K562 (cell line): ENCODE data around the gene CSNK1D. TPM values are rescaled to one million over a fixed set of nuclear protein-coding genes. Genes with fewer than 3 reads are reported as not detected.

Experiments
- CCAR2 ChIP-seq: fragments of 200-400 bp; formaldehyde crosslinking; IDR thresholded peaks from 2 replicates; pipeline ENCODE4 v1.6.1; 2017; ENCODE audit warnings: mild to moderate bottlenecking, low read depth, low read length
- CCNT2 ChIP-seq: IDR thresholded peaks from 2 replicates; pipeline ENCODE4 v1.6.1; 2011; ENCODE audit warnings: borderline replicate concordance, low read depth, mild to moderate bottlenecking, moderate library complexity, mixed read lengths, low read length; ENCODE audit not compliant: insufficient read length; ENCODE audit errors: extremely low read depth
- GTF2F1 ChIP-seq: IDR thresholded peaks from 2 replicates; pipeline ENCODE4 v1.6.1; 2011; ENCODE audit warnings: low read depth, low read length, improper control_type of control experiment
- KDM1A ChIP-seq, 2 experiments: fragments of 450-650 bp; IDR thresholded peaks; 2 replicates each; pipeline ENCODE4 v1.6.1; 2016; ENCODE audit warnings: mild to moderate bottlenecking in 2 of 2
- MGA ChIP-seq: fragments of 450-650 bp; IDR thresholded peaks from 2 replicates; pipeline ENCODE4 v1.6.1; 2016; ENCODE audit warnings: mild to moderate bottlenecking, moderate library complexity
- NKRF ChIP-seq: fragments of 450-650 bp; IDR thresholded peaks from 2 replicates; pipeline ENCODE4 v1.6.1; 2016; ENCODE audit warnings: borderline replicate concordance
- NR4A1 ChIP-seq, 2 experiments: fragments of 250-450 bp in 1 of 2; fragments of 450-650 bp in 1 of 2; sonication (Bioruptor Pico) in 1 of 2; IDR thresholded peaks; 2 replicates each; pipeline versions ENCODE4 v1.4.0 to v1.6.1; 2016 to 2020; ENCODE audit warnings: mild to moderate bottlenecking in 2 of 2, missing compliant biosample characterization in 1 of 2, missing genetic modification characterization in 1 of 2, moderate library complexity in 1 of 2
- POLR2G ChIP-seq: fragments of 200-400 bp; formaldehyde crosslinking; IDR thresholded peaks from 2 replicates; pipeline ENCODE4 v1.6.1; 2017; ENCODE audit warnings: low read depth, mild to moderate bottlenecking, antibody characterized with exemption, low read length, moderate library complexity
- RFX7 ChIP-seq: fragments of 250-450 bp; sonication (Bioruptor Pico); IDR thresholded peaks from 2 replicates; pipeline ENCODE4 v1.5.1; 2021; ENCODE audit warnings: mild to moderate bottlenecking
- SMAD4 ChIP-seq: fragments of 250-450 bp; sonication (Bioruptor Pico); conservative IDR thresholded peaks from 2 replicates; pipeline ENCODE4 v1.8.0; 2021; ENCODE audit warnings: inconsistent platforms, mild to moderate bottlenecking, moderate library complexity
- ZNF124 ChIP-seq: sonication (generic); formaldehyde crosslinking; IDR thresholded peaks from 2 replicates; pipeline ENCODE4 v1.8.1; 2022; ENCODE audit warnings: missing genetic modification reagents
- ZNF263 ChIP-seq: sonication (generic); formaldehyde crosslinking; IDR thresholded peaks from 2 replicates; pipeline ENCODE4 v1.8.0; 2022; ENCODE audit warnings: mild to moderate bottlenecking, missing genetic modification reagents, borderline replicate concordance
- ZNF551 ChIP-seq: fragments of 250-450 bp; sonication (Bioruptor Pico); IDR thresholded peaks from 2 replicates; pipeline ENCODE4 v1.5.0; 2021; ENCODE audit warnings: mild to moderate bottlenecking, moderate library complexity
- polyA plus RNA-seq, 8 experiments: library from polyadenylated mRNA; depleted of rRNA in 4 of 8; stranded (reverse) in 5 of 8; unstranded in 3 of 8; fragments of >200 nt; fragmentation: Nextera tagmentation in 2 of 8; fragmentation: Illumina TruSeq in 1 of 8; extraction: Ambion mirVana in 2 of 8; extraction: Trizol in 1 of 8; gene quantifications; 2 replicates each; pipeline versions ENCODE4 v1.2.1 to v1.2.3, GENCODE V29; 2011 to 2014; ENCODE audit warnings: inconsistent platforms in 1 of 8, missing spikeins in 1 of 8
- total RNA-seq, 7 experiments: library from RNA; depleted of rRNA in 6 of 7; stranded (reverse); fragments of >200 nt in 6 of 7; fragmentation: Illumina TruSeq in 2 of 7; extraction: Trizol in 2 of 7; gene quantifications; 2 replicates each; pipeline versions ENCODE4 v1.2.1 to v1.2.3, GENCODE V29; 2011 to 2021; ENCODE audit warnings: low replicate concordance in 1 of 7

Gene CSNK1D
- total and polyA plus RNA-seq, 9 of the 15 experiments (the other 6 are each of a cell fraction or from before 2014, with no cell fraction given) = 6.5 to 133 (median 41.3) TPM

GRCh38 chr17:82213251-82214011, 60.1 kb downstream of the CSNK1D start (continued):
- TF ChIP-seq MGA (peak; percentile 71), POLR2G (peak; percentile 3), CCAR2 (no peak), NR4A1 (CRISPR knock-in tag; IDR thresholded peaks at IDR 0.05) (no peak), NR4A1 (tag; IDR thresholded peaks at IDR 0.05) (0 out of 2 replicates have a peak, but pooled peaks have one; percentile 28), RFX7 (CRISPR knock-in tag) (no peak), NKRF (peak; percentile 43; the same call in 1 of the 2 replicates), CCNT2 (no peak), KDM1A (IDR thresholded peaks at IDR 0.05) (peak in 1 of 2 experiments; percentile 24; a peak in 1 of 4 replicates), ZNF551 (CRISPR knock-in tag) (no peak), ZNF263 (no peak), ZNF124 (CRISPR knock-in tag) (no peak), SMAD4 (CRISPR knock-in tag) (peak; percentile 25; the same call in 1 of the 2 replicates), GTF2F1 (0 out of 2 replicates have a peak, but pooled peaks have one; percentile 32)
